ENCODE data around the gene VN1R4.

DNA sequence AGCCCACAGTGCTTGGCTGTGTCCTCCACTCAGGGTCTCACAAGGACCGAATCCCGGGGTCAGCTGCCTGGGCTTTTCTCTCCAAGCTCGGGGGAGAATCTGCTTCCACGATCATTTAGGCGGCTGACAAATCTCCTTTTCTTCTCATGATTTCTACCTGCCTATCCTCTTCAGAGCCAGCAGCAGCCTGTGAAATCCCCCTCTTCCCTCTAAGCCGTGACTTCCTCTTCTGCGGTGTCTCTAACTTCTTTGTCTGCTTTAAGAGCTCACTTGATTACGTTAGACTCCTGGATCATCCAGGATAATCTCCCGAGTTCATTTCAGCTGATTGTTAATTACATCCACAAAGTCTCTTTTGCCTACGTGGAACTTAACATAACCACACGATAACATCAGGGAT lies 43.5 kb upstream of the VN1R4 start:
- TF ChIP-seq, protein P1, sequence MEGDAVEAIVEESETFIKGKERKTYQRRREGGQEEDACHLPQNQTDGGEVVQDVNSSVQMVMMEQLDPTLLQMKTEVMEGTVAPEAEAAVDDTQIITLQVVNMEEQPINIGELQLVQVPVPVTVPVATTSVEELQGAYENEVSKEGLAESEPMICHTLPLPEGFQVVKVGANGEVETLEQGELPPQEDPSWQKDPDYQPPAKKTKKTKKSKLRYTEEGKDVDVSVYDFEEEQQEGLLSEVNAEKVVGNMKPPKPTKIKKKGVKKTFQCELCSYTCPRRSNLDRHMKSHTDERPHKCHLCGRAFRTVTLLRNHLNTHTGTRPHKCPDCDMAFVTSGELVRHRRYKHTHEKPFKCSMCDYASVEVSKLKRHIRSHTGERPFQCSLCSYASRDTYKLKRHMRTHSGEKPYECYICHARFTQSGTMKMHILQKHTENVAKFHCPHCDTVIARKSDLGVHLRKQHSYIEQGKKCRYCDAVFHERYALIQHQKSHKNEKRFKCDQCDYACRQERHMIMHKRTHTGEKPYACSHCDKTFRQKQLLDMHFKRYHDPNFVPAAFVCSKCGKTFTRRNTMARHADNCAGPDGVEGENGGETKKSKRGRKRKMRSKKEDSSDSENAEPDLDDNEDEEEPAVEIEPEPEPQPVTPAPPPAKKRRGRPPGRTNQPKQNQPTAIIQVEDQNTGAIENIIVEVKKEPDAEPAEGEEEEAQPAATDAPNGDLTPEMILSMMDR (IDR thresholded peaks at IDR 0.05; ENCODE audit: low read depth, low read length), result no peak
- no peak for TF ChIP-seq POLR2A (IDR thresholded peaks at IDR 0.05; ENCODE audit: extremely low read depth, insufficient read length)
- no peak for TF ChIP-seq MAX (IDR thresholded peaks at IDR 0.05; ENCODE audit: low read depth, low read length)
- TF ChIP-seq MYC (IDR thresholded peaks at IDR 0.05; ENCODE audit: low read depth, low read length), result no peak
